IPS DF 4.7 (cell line): ENCODE measurements around the gene RPP25L.

ENCODE experiments used
- DNase-seq: peaks from one replicate; pipeline ENCODE4 v3.0.0-alpha.2; 2013; ENCODE audit warnings: low spot score; ENCODE audit errors: extremely low read depth

The RPP25L gene

DNA sequence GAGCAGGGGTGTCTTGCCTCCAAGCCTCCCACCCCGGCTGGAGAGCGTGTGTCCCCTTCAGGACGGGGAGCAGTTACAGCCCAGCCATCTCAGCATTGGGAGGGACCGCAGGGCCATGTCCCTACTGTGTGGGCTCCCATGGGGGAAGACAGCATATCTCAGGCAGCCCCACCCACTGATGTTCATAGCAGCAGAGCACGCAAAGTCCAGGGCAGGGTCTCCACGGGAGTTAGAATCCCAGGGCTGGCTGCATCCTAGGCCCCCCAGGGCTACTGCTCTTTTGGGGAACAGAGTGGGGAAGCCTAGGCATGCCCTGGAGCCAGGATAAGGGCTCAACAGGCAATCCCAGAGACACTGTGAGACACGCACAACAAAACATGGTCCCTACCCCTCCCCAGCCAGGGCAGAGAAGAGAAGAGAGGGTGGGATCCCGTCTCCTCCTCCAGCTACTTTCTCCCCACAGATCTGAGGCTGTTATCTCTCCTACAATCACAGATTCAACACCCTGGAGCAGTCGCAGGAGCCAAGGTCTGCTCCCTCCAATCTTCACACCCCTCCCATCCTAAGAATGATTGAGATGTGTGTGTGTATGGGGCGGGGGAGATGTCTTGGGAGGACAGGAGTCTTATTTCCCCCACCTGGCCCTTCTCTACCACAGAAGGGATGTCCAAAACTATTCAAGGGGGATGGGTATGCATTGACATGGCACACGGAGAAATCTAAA lies 25.8 kb downstream of the RPP25L start:
- no peak for DNase-seq

DNA sequence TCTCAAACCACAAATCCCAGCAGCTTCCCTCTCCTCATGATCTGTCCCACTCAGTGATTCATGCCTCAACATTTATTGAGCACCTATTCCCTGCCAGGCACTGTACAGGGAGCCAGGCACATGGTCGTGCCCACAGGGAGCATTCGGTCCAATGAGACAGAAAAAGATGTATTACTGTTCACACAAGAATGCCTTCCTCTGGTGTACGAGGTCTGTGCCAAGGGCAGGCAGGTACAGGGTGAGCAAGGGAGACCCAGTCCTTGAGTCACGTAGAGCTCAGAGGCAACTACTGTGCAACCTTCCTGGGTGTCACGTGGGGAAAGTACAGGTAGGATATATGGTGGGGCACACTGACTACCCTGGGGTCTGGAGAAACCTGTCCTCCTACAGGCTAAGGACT lies 26.9 kb downstream of the RPP25L start:
- DNase-seq, result no peak

DNA sequence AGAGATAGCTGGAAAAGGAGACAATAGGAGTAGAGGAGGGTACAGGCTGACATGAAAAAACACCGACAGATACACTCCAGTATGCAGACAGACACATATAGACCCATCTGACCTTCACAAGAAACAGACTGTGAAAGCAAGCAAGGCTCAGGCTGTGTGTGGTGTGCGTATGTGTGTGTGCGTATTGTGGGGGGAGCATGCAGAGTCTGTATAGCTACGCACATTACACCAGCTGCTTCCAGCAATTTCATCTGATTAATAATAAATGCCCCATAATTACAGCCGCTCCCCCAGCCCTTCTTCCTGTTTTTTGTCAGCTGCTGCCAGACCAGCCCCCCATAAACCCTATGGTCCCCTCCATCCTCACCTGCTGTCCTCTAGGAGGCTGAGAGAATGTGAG lies 29.1 kb downstream of the RPP25L start:
- DNase-seq, result no peak

DNA sequence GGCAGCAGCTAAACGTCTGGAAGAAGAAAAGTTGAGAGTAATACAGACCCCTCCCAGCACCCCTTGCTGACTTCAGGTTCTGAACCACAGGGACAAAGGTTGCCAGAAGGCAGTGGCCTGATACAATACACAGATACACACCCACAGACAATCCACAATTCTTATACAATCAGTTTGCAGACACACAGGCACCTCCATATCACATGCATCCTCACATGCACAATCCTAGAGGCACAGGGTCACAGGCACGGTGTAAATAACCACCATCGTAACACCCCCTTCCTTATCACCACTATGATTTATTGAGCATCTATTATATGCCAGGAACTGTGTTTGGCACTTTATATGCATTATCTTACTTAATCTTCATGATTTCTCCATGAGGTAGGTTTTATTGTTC lies 30.6 kb downstream of the RPP25L start:
- no peak for DNase-seq

DNA sequence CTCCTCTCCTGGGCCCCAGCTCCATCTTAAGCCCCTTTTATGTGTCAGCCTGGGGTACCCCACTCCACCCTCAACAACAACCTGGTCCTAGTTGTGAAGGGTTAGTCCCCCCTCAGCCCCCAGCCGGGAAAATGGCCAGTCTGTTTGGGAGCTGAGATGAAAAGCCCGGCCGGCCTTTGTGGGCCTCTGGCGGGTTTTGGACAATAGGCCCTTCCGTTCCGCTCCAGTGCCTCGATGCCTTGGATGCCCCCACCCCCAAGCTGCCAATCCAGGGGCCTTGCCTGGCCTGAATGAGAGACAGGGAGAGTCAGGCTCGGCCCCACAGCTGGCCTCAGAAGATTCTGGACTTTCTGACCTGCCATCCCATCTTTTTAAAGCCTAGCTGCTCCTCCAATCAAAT lies 31.5 kb downstream of the RPP25L start:
- DNase-seq, result no peak

DNA sequence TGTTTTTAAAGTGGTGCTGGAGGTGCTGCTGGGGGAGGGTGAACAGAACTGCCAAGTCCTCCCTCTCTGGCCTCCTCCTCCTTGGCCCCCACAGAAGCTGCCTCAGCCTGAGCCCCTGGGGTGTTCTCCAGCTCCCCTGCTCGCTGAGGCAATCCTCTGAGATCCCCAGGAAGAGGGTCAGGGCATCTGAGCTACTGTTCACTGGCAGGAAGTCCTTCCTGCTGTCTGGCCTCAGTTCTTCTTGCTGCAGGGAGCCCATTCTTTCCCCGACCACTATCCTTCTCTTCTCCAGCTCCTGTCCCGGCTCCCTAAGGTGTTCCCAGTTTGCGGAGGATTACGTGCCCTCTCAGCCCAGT lies 32.1 kb downstream of the RPP25L start:
- DNase-seq, result no peak

DNA sequence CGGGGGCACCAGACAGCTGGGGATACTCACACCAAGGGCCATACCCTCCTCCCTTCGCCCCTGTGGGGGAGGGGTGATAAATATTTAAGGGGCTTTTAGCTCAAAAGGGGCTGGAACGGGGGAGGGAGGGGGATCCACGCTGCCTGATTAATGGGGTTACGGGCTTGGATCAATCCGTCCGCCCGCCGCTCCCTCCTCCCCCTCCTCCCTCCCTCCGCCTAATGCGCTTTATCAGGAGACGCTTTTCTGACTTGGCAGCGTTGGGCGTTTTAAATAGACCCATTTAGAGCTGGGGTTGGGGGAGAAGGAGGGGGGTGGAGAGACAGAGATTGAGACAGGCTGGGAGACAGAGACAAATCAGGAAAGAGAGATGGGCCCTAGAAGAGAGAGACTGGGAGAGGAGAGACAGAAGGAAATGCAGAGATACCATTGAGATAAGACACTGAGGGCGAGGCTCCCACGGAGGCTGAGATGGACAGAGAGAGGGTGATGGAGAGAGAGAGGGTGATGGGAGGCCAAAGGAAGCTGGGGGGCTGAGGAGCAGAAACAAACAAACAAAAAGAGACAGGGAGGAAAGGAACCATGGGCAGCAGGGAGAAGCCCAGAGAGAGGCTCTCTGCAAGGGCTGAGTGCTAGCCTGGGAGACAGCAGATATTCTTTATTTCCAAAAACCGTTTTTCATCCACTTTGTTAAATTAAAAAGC lies 32.6 kb downstream of the RPP25L start:
- DNase-seq, result no peak

DNA sequence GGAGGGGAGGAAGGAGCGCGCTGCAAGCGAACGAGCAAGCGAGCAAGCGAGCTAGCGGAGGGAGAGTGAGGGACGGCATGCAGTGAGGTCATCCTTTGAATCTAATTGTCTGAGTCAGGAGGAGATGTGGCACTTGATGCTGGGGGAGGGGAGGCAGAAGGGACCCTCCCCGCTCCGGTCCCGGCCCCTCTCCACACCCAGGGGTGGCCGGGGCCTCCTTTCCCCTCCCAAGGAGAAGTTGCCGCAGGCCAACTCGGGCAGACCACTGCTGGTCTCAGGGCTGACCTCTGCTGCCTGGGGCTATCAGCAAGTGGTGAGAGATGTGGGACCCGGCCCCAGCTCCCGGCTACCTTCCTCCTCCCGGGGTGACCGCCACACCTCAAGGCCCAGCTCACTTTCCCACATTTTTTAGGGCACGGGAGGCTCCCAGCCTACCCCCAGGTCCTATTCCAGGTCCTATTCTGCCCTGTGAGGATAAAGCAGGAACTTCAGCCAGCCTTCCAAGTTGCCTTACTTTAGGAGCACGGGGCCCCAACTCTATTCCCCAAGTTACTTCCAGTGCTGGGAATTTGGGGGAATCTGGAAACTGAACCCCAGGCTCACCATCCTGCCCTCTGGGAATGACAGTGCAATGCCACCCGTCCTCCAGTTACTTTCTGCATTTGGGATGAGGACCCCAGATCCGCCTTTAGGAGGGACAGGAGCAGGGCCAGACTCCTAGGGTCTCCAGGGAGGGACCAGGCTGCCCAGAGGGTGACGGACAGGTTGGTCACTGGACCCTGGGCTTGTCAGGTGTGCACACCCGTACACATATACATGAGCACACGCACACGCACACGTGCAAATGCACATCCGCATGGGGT lies 33.4 kb downstream of the RPP25L start:
- DNase-seq, result no peak

DNA sequence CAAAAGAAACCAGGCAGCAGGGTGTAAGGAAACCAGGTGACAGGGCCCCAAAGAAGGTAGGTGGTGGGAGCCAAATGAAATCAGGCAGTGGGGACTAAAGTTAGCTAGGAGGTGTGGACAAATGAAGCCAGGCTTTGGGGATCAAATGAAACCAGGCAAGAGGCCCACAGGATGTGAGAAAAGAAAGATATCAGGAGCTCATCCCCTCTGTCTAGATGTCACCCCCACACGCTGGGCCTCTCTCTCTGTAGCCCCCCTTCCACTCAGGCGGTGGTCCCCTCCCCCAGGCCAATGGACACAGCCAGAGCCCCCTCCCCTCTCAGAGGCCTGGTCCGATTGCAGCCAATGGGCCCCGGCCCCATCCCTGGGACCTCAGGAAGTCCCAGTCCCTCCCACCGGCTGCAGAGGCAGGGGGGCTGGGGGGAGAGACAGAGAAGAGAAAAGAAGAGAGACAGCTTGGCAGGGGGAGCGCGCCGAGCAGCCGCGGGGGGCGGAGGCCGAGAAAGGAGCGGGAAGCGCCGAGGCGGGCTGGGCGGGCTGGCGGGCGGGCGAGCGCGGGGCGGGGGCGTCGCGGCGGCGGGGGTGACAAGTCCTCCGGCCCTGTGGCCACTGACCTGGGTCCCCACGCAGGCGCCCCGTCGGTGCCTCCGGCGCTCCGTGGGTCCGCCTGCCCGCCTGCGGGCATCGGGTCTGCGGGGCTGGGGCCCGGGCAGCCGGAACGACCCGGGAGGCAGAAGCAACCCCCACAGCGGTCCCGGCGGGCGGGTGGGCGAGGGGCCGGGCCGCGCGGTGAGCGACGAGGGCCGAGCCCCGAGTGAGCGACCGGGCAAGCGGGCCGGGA lies 34.3 kb downstream of the RPP25L start:
- DNase-seq, result no peak

DNA sequence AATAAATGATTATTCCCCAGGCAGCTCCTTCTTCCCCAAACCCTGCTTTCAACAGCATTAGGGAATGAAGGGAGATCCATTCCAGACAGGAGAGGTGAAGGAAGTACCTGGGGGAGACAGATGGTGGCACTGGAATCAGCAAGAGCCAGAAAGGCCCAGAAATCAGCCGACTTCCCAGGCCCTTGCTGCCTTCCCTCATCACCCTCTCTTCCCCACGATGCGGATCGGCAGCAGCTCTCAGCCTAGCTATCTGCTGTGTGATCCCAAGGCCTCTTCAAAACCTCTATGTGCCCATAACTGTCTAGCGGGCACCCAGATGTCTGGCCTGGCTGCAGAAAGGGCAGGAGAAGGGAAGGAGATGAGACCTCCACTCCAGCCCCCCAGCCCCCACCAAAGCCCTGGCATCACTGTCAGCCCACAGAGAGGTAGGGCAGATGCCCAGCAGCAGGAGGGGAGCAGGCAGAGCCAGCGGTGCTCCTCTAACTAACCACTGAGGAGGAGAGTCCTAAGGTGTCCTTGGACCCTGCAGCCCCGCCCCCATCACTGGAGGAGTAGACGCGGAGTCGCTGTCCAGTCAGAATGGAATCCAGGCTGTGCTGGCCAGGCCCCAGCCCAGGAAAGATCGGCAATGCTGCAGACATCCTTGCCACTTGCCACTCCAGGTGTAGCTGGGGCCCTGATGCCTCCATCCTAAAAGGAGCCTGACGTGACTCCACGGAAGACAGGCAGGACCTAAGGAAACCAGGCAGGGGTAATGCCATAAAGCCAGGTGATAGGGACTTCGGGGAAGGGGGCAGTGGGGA lies 35.1 kb downstream of the RPP25L start:
- no peak for DNase-seq

DNA sequence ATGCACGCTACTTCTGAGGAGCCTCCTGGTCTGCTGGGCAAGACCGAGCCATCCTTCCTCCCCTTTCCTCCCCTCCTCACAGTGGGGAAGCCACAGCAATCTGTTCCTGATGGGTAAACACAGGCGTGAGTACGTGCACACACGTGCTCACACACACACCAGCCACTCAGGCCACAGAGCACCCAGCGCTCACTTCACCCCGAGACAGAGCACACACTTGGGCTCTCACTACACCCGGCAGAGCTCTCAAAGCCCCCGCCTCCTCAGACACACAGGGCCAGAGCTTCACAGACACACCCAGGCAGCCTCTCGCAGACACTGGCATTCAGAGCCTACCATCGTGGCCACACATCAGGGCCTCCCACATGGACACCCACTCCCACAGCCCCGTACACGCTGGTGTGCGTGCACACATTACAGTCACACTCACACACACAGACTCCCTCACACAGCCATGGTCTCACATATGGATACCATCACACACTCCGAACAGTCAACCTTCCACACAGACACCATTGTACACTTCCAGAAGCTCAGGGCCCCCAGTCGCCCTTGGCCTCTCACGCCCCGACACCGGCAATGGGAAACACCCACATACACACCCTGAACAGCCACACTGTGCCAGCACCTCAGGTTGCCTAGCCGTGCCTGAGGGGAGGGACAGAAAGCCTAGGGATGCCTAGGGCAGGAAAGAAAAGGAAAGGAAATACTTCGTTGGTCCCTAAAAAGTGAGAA lies 35.9 kb downstream of the RPP25L start:
- no peak for DNase-seq

DNA sequence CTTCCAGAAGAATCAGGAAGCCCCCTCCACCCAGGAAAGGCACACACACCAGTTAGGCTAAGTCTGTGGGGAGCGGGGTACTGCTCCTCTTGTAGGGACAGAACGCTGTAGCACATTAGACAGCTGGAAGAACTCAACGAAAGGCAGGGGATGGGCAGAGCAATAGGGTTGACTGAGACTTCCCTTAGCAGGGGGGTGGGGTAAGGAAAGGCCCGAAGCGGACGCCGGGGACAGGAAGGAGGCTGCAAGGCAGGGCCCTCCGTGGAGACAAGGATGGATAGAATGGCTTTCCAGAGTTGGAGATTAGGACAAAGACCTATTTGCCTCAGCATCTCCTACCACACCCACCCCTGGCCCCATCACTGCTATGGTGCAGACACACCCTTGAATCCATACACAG lies 36.7 kb downstream of the RPP25L start:
- DNase-seq, result no peak

DNA sequence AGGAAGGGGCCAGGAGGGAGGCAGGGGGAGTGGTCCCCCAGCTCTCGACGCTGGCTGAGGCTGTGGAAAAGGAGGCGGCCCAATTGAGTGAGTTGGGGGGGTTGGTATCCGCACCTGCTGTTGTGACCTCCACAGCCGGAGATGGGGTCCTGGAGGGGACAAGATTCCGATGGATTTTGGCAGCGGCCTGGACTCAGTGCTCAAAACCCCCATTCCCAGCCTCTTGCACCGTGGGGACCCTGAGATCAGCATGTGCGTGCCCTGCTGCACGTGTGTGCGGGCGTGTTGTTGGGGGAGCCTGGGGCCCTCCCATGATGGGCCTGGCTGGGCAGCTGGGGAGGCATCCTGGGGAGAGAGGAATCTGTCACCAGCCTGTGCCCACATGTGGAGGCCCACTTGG lies 37.3 kb downstream of the RPP25L start:
- DNase-seq, result no peak

DNA sequence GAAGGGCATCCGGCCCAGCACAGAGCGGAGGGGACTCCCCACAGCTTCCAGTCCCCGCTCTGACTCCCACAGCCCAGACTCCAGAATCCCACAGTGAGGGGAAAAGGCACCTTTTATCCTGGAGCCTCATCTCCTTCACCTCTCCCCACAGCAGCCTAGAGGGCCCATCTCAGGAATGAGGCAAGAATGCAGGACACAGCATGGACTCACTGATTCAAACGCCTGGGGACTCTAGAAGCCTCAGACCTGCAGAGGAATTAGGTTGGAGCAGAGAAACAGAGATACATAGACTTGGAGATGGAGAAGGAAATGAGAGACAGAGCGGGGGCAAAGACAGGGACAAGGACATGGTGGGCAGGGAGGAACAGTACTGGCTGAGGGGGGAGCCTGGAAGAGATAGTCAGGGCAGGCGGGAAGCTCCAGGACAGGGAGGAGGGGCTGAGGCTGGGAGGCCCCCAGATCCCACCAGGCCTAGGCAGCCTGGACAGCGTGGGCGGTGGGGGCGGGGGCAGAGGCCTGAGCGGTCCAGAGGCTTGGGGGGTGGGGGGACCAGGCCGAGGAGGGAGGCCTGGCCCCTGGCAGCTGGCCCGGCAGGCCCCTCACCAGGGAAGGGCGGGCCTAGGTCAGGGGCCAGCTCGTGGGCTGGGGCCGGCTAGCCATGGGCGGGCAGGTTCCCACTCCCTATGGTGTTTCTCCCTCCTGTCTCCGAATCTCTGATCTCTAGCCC lies 38.1 kb downstream of the RPP25L start:
- no peak for DNase-seq

DNA sequence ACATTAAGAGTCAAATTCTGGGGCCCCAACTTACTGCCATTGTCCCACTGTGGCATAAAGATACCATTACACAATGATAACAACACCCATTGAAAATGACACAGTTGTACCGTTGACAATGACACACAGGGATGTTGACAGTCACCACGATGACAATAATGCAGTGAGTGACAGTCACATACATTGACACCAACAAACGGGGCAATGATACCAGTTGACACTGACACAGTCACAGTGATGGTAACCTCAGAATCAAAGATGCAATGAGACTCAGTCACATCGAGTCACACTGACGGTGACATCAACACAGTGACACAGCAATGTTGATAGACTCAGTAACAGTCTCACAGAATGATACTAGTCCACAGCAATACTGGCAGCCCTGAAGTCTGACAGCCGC lies 39.3 kb downstream of the RPP25L start:
- DNase-seq, result no peak

DNA sequence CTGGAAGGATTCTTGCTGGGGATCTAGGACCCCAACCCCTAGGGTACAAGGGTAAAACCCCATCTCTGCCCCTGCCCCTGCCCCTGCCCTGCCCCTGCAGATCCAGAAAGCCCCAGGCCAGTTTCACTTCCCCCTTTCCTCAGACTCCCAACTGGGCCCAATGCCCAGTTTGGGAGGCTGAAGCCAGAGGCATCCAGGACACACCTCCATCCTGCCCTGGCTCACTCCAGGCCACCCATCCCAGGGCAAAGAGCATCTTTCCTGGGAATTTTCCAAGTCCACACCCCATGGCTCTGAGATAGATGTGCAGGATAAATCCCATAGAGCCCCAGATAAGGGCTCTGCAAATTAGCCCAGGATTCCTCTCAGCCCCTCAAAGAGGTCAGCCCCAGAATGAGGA lies 39.8 kb downstream of the RPP25L start:
- no peak for DNase-seq

DNA sequence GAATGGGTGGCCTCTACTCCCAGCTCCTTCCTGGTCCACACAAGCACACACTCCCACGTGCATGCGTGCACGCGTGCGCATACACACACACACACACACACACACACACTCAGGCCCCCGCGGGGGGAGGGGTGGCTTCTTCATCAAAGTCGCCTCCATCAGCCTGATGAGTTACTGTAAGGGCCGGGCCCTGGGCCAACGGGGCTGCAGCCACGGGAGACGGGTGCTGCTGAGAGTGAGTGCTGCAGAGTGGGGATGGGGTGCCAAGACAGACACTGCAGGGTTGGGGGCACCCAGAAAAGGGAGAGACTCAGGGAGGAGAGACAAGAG lies 40.5 kb downstream of the RPP25L start:
- DNase-seq, result no peak

DNA sequence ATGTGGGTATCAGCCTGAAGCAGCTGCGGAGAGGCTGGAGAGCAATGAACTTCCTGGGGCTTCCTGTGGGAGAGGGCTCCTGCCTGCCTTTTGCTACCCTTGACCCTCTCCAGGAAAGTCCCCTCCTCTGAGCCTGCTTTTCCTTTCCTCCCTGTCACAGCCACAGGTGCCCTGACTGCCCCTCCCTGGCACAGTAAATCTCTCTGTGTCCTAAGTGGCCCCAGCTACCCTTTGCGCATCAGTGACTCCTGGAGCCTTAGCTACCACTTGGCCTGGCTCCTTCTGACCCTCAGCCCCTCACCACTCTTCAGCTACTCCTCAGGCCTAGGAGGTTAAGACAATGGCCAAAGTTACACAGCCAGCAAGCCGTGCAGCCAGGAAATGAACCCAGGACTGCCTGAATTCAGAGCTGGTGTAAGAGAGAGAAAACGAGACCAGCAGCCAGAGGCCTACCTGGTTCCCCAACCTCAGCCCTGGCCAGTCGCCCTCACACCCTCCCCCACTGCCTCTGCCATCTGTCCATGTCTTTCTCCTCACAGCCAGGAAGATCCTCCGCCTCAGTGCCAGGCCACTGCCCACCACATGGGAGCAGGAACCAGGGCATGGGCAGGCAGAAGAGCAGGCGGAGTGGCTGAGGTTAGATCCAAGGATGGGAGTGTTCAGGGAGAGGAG lies 41.0 kb downstream of the RPP25L start:
- no peak for DNase-seq

DNA sequence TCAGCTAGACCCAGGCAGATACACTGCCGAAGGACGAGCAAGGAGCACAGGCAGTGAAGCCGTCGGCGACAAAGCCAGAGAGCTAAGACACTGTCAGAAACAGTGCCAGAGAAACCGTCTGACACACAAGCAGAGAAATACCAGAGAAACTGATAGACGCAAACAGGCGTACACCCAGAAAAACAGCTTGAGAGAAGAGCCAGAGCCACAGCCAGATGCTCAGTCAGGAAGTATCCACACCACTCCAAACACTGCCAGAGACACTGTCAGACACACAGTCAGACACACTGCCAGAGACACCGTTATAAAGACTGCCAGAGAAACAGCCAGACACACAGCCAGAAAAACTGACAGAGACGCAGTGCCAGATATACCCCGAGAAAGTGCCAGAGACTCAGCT lies 41.5 kb downstream of the RPP25L start:
- no peak for DNase-seq
